Head of caudate nucleus (tissue), 42 donors: ENCODE results near the gene TEPSIN.

Experiments used
- DNase-seq, 42 donors: peaks; one replicate each; pipeline versions ENCODE4 v3.0.0 to v3.0.0-alpha.2; 2020 to 2021; ENCODE audit warnings: mixed read lengths in 7 of 42
- intact Hi-C: fragments of 100-400 bp; cut with DNase I; formaldehyde crosslinking; loops from one replicate; pipeline ENCODE4 v1.15.0; 2022

Gene TEPSIN

DNA sequence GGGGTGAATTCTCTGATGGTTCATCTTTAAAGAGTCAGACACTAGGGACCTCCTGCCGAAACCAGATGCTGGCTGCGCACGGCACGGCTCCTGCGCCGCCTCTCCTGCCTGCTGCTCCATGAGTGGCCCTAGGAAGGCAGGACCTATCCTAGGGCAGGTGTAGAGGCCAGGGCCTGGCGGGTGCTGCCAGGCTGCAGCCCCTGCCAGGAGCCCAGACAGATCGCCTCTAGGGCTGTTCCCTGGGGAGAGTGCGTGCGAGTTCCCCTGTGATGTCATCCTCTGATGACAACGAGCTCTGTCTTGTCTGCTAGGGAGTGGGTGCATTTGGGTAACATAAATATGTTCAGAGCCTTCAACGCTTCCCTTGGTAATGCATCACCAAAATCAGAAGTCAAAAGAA, 32.4 kb upstream of the TEPSIN start:
- intact Hi-C loops, result no loop called here
- no peak for DNase-seq

DNA sequence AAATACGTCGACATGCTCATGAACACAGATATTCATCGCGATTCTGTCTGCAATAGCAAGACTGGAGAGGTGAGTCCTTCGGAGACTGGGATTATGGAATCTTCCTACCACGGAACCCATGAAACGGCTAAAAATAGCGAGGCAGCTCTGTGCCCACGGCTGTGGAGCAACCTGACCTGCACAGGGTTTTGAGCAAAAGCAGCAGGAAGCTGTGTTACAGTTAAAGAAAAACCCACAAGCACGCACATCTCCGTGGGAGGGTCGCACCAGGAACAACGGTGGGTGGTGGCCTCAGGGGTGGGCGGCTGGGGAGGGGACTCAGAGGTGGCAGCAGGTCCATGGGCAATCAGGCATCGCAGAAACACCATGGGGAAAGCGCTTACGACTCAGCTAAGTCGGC, 31.4 kb upstream of the TEPSIN start:
- peak in 32 of 42 donors; percentile 21 to 80 (median 50) for DNase-seq
- intact Hi-C loops, result no loop called here

DNA sequence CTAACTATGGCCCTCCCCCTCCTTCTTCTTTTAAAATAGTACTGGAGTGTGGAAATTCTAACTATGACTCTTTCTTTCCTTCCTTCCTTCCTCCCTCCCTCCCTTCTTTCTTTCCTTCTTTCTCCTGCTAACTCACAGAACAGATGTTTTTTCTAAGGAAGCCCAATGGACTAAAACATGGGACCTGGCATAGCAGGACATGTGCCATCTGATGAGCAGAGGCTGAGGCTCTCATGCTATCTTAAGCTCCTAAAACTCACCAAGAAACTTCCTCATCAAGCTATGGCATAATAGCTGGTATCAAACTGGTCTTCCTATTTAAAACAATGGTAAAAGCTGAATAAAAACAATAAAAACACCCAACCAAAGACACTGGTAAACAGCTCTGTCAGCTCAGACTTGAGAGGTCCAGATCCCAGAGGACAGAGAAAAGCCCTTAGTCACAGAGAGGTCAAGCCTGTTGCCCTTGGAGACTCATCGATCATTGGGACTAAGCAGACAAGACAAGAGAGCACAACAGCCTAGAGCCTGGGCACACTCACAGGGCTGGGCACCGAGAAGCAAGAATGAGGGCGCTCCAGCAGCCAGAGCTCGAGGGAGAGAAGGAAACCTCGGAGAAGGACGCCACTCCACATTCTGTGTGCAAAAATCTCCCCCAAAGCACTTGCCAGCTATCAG, 28.7 kb upstream of the TEPSIN start:
- DNase-seq, result no peak
- intact Hi-C loops, result no loop called here

DNA sequence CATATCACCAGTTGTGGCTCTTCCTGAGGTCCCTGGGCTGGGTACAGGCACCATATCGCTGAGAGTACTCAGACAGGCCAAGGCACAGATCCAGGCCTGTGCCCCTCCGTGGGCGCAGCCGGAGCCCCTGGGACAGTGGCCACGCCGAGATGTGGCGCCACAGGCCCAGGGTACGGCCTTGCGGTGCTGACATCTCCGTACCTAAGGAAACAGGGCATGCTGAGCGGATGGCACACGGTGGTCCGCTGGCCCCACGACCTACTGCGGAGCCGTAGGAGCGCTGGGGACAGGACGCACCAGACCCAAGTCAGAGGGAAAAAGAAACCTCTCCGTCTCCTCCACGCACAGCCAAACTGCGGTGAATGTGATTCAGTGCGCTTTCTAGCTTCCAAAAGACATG, 26.7 kb upstream of the TEPSIN start:
- no peak for DNase-seq
- intact Hi-C loops, result no loop called here

DNA sequence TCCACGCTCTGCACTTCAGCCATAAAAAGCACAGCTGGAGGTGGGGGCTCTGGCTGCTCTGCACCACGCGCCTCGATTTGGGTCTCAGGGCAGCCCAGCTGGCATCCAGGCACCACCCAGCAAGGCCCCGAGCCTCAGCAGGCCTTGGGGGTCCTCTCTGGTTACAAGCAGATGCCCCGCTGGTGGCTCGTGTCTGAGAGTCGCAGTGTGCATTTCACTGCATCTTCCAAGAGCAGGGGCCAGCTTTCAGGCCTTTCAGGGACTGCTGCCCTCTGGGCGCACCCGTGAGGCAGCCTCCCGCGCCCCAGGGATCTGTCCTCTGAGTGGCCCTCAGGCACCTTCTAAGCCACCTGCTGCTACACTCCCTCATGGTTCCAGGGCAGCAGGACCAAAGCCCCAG, 25.8 kb upstream of the TEPSIN start:
- DNase-seq, result no peak
- intact Hi-C loops, result no loop called here

DNA sequence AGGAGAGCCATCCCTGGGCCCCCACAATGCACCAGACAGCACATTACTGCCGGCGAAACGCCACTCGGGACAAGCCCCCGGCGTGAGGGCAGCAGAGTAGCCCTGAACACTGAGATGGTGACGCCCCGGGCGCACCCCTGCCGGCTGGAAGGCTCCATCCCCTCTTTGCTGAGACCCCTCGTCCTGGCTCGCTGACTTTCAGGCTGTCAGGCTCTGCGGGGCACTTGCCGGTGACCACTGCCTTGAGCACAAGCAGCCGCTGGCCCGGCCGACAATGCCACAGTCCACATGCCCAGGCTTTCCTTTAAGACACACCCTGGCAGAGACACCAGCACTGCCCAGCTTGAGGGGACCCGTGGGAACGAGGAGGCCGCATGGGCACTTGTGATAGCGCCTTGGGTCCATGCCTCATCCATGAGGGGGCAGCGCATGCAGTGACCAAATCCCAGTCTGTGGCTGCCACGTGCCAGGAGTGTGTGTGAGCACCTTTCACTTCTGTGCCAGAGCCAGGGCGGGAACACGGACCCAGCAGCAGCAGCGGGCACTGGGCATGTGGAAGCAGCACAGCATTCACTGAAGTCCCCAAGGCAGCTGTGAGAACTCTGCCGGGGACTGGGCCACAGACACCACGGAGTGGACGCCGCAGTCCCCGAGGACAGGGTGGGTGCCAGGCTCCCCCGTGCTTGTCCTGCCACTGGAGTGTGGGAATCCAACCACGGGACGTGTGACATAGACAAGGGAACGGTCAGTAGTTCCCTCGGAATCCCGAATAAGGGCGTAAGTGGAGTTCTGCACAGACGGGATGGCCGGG, 24.7 kb upstream of the TEPSIN start:
- DNase-seq, result no peak
- intact Hi-C loops, result no loop called here

DNA sequence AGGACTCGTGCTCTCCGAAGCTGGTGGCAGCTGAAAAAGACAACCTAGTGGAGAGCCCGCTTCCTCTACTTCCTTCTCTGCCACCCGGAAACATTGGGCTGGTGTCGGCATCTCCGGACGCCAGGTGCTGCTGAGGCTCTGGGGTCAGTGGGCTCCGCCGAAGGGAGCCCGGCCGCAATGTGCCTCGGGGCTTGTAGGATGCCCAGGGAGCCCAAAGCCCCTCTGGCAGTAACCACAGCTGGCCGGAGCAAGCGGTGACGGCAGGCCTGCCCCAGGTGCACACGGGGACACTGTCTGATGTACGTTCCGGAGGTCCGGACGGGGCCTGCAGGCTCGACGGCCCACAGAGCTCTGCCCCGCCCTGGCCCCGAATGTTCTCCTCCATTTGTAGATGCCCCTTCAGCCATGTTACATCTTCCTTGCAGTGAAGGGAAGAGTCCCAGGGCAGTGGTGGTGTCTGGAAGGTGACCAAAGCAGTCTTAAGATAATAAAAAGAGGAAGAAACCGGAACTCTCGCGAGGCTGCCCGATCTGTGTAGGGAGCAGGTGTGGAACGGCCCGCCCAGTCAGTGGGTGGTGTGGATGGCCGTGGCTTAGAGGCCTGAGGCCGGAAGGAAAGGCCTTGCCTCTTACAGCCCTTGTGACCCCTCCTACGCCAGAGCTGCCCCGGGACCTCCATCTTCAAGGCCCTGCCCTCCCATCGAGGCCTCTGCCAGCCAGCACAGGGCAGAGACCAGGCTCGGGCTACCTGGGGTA, 22.9 kb upstream of the TEPSIN start:
- no peak for DNase-seq

DNA sequence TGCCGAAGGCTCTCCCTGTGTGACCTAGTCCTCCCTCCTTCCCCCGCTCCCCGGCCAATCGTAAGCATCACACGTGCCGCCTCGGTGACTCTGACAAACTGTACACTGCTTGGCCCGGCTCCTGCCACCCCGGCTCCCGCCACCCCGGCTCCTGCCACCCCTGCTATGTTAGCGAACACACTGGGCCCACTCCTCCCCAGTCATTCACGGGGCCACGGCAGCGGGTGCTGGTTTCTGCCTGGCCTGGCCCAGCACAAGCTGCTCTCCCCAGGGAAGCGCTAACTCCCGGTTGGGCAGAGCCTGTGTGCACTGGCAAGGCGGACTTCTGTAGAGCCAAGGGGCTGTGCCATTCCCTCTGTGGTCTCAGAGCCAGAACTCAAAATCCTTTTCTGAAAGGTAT, 22.2 kb upstream of the TEPSIN start:
- intact Hi-C loops, result no loop called here
- no peak for DNase-seq

More for the DNA sequence above, 22.9 kb upstream of the TEPSIN start:
- intact Hi-C loops, result no loop called here

DNA sequence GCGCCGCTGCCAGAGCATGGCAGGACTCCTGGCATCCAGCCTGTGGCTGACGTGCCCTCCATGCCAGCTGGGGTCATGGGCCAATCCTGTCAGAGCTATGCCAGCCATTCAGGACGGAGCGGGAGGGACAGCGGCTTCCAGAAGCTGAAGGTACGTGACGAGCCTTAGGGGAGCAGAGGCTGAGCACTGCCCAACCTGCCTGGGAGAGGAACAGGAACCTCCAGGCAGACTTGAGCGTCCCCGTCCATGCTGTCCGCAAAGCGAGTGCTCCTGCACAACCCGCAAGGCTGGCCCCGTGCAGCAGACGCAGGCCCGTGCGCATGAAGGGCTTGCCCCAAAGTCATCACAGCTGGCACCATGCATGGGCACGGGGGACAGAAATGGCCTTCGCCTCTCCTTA, 21.8 kb upstream of the TEPSIN start:
- intact Hi-C loops, result no loop called here
- DNase-seq, result no peak

DNA sequence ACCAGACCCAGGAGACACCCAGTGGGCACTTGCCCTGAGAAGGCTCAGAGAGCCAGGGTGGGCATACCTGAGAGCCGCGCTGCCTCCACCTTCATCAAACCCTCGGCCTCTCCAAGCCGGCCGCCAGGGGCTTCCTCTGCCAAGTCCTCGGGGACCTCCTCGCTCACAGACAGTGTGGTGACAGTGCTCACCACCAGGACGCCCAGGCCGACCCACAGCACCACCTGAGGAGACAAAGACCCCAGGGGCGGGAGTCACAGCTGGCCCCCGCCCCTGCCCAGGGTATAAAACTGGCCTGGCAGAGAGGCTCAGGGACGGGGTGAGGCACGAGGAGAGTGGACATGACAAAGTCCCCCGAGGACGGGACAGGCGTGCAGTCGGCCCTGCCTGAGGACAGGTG, 21.3 kb upstream of the TEPSIN start:
- DNase-seq, result no peak
- intact Hi-C loops, result no loop called here

DNA sequence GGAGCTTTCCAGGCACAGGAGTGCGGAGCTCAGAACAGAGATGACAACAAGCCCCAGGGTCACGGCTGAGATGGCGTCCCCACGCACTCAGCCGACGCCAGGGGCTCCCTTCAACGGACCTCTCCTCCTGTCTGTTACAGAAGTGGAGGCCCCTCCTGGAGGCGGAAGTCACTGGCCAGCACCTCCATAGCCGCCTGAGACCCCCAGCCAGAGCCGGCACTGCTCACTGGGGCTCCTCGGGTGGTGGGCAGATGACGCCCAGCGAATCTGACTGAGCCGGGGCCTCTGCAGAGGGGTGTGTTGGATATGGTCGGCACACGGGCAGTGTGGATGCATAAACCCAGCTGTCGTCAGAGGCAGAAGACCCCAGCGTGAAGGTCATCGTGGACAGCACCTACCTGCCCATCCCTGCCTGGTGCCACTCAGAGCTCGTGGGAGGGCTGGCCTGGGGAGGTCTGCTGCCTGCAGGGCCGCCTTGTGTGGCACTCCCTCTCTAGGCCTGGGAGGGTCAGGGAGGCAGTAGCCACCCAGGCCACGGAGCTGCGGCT, 20.3 kb upstream of the TEPSIN start:
- intact Hi-C loops, result no loop called here
- no peak for DNase-seq

DNA sequence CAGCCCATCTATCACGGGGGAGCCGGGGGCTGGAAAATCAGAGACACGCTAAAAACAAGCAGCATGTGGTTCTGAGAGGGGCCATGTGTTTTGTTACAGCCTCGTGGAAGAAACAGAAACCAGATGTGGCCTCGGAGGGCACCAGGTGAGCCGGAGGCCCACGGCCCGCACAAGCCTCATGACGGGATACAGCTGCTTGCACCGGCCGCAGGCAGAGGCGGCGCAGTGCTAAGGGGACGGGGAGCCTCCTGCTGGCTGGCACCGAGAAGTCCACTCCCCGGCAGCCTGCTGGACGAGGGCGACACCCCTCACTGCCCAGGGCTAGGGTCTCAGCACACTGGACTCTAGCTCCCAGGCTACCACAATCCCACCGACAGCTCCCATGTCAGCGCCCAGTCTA, 19.4 kb upstream of the TEPSIN start:
- intact Hi-C loops, result no loop called here
- no peak for DNase-seq

DNA sequence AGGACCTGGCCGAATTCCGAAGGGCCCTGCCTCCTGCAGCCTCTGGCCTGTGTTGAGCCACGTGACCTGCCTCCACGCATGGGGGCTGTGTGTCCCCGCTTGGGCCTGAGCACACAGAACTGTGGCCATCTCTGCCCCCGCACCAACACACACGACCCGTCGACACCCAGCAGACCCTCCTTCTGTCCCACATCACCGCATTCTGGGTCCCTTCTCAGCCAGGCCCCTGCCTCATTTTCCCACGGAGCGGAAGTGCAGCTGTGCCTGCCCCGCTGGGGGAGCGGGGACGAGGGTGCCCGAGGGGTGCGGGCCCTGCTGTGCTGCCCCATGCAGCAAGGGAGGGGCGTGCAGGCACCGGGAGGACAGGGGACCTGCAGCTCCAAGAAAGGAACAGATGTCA, 18.7 kb upstream of the TEPSIN start:
- intact Hi-C loops, result no loop called here
- no peak for DNase-seq

DNA sequence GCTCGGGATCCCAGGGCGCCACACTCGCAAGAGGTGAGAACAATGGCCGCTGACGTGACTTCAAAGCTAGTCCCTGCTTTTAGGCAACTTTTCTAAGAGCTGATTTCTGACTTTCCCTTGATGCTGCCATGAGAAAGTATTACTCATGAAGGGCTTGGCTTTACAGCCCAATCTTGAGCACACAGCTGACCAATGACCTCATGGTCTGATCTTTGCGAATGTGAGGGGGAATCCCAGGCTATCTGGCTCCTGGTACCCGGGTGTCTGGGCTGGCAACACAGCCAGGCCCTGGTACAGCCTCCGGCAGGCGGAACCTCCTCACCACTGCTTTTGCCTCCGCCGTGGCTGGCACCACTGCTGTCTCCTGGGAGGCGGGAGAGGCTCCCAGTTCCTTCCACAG, 17.8 kb upstream of the TEPSIN start:
- intact Hi-C loops, result no loop called here
- DNase-seq, result no peak

DNA sequence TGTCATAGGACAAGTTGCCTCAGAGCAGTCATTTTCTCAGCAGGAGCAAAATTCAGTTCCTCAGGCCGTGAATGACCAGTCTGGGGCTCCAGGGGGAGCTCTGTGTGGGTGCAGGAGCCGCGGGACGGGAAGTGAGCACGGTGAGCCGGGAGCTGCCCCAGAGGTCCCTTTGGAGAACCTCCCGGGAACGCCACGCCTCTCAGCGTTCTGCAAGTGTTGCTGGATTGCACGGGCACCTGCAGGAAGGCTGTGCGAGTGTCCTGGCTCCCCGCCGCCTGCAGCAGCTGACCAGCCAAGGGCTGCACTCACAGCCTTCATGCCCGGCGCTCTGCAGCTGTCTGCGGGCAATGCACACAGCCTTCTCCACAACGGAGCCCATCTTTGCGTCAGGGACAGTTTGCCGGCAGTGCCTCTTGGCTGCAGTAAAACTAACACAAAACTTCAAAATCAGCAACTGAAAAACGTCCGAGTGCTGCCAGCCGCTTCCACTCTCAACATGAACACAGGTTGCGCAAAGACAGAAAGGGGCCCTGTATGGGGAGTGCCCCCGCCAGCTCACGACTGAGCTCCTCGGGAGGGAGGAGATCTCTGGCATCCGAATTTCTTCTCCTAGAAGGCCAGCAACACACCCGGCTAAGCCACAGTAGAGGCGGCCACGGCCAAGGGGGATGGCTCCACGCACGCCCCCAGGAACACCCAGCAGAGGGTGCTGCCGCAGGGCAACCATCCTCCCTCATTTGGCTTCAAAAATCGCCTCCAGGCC, 16.3 kb upstream of the TEPSIN start:
- peak; percentile 24 to 81 (median 61) for DNase-seq
- intact Hi-C loops, result loop anchor here (5.0 kb wide), 1 partner anchor 232 kb away; no protein-coding TSS in a partner anchor

DNA sequence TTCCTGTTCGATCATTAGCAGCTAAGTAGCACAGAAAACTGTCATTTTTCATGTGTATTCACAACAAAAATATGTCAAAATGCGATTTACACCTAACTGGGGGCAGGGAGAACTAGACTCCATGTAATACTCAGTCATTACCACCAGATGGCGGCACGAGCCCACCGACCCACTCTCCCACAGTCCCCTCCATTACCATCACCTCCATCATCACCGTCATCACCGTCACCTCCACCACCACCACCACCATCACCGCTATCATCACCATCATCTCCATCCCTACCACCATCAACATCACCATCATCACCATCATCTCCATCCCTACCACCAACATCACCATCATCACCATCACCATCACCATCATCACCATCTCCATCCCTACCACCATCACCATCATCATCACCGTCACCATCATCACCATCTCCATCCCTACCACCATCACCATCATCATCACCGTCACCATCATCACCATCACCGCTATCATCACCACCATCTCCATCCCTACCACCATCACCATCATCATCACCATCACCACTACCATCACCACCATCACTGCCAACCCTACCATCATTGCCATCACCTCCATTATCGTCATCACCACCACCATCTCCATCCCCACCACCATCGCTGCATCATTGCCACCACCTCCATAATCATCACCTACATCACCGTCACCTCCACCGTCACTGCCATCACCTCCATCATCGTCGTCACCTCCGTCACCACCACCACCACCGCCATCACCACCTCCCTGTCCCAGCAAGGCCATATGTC, 14.7 kb upstream of the TEPSIN start:
- DNase-seq, result peak in 38 of 42 donors; percentile 39 to 88 (median 64)
- intact Hi-C loops, result loop anchor here (2.0 to 5.0 kb wide), 2 partner anchors 234 to 347 kb away; no protein-coding TSS in a partner anchor

DNA sequence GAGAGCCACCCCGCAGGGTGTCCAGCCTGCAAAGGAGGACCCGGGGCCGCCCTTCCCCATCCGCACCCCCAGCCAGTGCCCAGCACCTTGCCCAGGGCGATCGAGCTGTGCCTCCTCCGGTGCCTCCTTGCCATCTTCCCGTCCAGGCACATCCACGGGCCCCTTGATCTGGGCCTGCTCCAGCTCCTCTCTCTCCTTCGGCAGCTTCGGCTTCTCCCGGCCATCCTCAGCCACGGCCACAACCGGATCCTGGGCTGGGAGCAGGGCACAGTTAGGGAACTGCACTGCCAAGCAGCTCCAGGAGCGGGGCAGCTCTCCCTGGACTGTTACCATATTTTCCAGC, 14.1 kb upstream of the TEPSIN start:
- no peak for DNase-seq
- intact Hi-C loops, result loop anchor here (2.0 to 5.0 kb wide), 2 partner anchors 234 to 348 kb away; no protein-coding TSS in a partner anchor

DNA sequence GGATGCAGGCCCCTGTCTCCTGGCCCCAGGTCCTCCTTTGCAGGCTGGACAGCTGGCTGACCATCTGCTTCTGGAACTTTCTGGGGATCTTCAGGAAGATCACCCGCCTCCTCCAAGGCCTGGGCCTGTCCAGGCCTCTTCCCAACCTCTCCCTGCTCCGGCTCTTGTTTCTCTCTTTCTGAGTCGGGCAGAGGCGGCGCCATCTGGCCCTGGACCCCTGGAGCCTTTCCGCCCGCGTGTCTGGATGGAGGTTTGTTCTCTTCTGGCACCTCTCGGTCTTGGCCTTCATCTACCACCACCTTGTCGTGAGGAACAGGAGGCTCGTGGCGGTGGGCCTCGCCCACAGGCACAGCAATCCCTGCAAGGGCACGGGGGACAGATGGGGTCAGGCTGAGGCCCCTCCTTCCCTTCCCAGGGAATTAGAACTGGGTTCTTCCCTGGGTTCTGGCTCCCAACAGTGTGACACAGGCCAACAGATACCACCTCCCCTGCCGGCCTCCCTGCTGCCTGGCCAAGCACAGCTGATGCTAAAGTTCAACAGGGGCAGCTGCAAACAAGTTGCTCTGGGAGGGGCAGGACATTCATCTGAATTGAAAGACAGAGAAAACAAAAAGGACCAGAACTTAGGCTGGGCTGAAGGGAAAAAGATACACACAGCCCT, 13.6 kb upstream of the TEPSIN start:
- DNase-seq, result no peak
- intact Hi-C loops, result loop anchor here (2.0 to 5.0 kb wide), 2 partner anchors 235 to 348 kb away; no protein-coding TSS in a partner anchor
